GM12873 (cell line): ENCODE data around the gene CCDC57.

Experiments
- CTCF ChIP-seq: IDR thresholded peaks from 2 replicates; pipeline ENCODE4 v1.5.1; 2012; ENCODE audit warnings: low read depth, mild to moderate bottlenecking, moderate library complexity, low read length, control low read depth; ENCODE audit not compliant: insufficient read depth; ENCODE audit errors: missing control alignments

The CCDC57 gene

GRCh38 chr17:82188001-82188961 lies 24.4 kb downstream of the CCDC57 start:
- no peak for TF ChIP-seq CTCF

- no peak for TF ChIP-seq CTCF
Observed at GRCh38 chr17:82187500-82187899, 25.1 kb downstream of the CCDC57 start.

DNA sequence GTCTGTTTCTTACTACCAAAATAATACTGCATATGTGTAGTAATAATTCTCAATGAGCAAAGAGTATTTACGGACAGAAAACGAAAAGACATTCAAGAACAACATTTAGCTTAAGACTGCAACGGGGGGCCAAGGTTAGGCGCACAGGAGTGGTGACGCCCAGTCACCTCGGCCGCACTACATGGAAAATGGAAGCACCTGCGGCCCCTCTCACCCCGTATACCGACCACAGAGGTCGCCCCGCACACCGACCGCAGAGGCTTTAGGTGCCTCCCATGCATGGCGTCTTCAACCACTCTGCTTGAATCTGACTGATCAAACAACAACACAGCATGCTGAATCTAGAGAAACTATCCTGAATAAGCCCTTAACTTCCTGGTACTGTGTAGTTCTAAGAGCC lies 26.4 kb downstream of the CCDC57 start:
- TF ChIP-seq CTCF: no peak

- TF ChIP-seq CTCF: no peak
Observed at GRCh38 chr17:82184761-82185160, 27.9 kb downstream of the CCDC57 start.

GRCh38 chr17:82180776-82181528 lies 31.7 kb downstream of the CCDC57 start:
- TF ChIP-seq CTCF: no peak

DNA sequence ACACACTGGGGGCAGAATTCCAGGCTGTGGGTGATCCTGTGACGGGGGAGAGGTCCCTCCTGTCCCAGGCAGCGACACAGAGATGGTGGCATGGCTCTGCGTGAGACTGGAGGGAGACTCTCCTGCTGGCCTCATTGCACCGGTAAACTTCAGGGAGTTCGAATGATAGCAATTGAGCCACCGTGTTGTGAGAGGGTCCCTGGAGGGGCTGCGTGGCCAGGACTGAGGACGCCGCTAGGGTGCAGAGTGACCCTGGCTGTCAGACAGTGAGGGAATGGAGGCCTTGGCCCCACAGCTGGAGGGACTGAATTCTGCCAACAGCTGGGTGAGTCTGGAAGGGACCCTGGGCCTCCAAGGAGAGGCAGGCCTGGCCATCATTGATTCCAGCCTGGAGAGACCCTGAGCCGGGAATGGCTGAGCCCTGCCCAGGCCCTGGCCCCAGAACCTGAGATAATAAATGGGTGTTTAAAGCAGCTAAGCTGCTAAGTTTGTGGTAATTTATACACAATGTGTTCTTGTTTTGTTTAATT lies 32.6 kb downstream of the CCDC57 start:
- TF ChIP-seq CTCF: no peak

DNA sequence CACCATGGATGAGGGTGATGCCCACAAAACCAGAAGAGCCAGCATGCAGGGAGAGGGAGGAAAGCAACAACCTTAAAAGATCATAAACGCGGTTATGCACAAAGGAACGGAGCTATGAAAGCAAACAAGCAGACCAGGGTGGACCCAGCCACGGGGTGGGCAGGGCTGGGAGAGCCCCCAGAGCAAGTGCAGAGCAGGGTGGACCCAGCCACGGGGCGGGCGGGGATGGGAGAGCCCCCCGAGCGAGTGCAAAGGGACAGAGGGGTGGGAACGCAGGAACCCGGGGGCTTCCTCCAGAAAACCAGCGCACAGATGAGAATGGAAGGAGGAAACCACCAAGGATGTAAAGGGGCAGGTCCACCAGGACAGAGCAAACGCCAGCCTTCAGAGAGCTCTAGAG lies 33.2 kb downstream of the CCDC57 start:
- TF ChIP-seq CTCF: no peak
